ENCODE results near the gene IL15. TPM values are rescaled to one million over a fixed set of nuclear protein-coding genes. Genes with fewer than 3 reads are reported as not detected.

Gene IL15
- total and polyA plus RNA-seq, 2 of the 8 experiments (the other 6 are each of a cell fraction or from before 2014, with no cell fraction given): 0.30 to 0.61 TPM

DNA sequence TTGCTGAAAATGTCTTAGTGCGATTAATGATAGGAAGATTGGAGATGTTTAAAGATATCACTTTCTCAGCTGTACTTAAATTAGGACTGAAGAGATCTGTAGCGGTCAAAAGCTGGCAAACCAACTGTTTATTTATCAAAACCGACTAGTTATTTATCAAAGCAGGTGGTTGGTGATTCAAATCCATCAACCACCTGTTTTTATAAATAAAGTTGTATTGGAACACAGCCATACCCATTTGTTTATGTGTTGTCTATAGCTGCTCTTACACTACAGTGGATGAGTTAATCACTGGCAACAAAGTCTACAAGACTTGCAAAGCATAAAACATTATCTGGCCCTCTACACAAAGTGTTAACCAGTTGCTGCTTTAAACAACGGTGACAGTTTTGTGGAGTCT, 76.8 kb downstream of the IL15 start:
- Histone ChIP-seq H3K79me2 (ENCODE audit: control insufficient read depth in 1 of 2, insufficient read depth in 2 of 2, low read length in 2 of 2) (no peaks in the 10 kb centered on the region), H3K23me2 (ENCODE audit: low read depth, low read length) (no peaks in the 10 kb centered on the region), H2BK12ac (ENCODE audit: low read depth, low read length) (peak overlapping the region; percentile 80; the same call in 1 of the 2 replicates), H3K4me1 (replicated peaks in 1 of 4; ENCODE audit: control insufficient read depth in 3 of 4, insufficient read depth in 4 of 4, low read length in 3 of 4) (no peaks in the 10 kb centered on the region), H3K14ac (ENCODE audit: insufficient read length) (no peak overlapping the region), H3K9me3 (ENCODE audit: insufficient read depth in 2 of 2, low read depth in 1 of 2, low read length in 1 of 2) (no peaks in the 10 kb centered on the region; a peak in 1 of 4 replicates), H3K27me3 (replicated peaks in 1 of 4; ENCODE audit: control insufficient read depth in 3 of 4, extremely low read depth in 1 of 4, insufficient read depth in 3 of 4, low read length in 3 of 4) (no peaks in the 10 kb centered on the region), H2AK5ac (ENCODE audit: low read depth, low read length) (no peak overlapping the region), H3K4me2 (ENCODE audit: insufficient read depth in 1 of 2, low read depth in 2 of 2, low read length in 2 of 2) (no peak overlapping the region), H4K91ac (replicated peaks; ENCODE audit: insufficient read length, low read length) (no peak overlapping the region), H3K18ac (ENCODE audit: extremely low read depth, low read length) (no peak overlapping the region), H3K56ac (replicated peaks; ENCODE audit: insufficient read length, low read depth, low read length) (no peak overlapping the region), H3K4ac (replicated peaks; ENCODE audit: insufficient read length, low read depth, low read length) (no peak overlapping the region), H3K9ac (replicated peaks in 1 of 4; ENCODE audit: extremely low read depth in 1 of 4, low read depth in 3 of 4, low read length in 3 of 4) (no peak overlapping the region), H2BK15ac (ENCODE audit: low read length) (no peak overlapping the region), H3K4me3 (ENCODE audit: extremely low read depth in 1 of 4, insufficient read depth in 2 of 4, low read depth in 3 of 4, low read length in 4 of 4) (no peak overlapping the region), H4K5ac (ENCODE audit: insufficient read length, low read depth, low read length) (no peak overlapping the region), H3K79me1 (ENCODE audit: low read depth, low read length) (no peaks in the 10 kb centered on the region), H2BK120ac (replicated peaks; ENCODE audit: low read depth, low read length) (no peak overlapping the region), H3K36me3 (ENCODE audit: control insufficient read depth in 2 of 4, insufficient read depth in 4 of 4, low read length in 3 of 4) (no peaks in the 10 kb centered on the region), H3K27ac (ENCODE audit: low read depth, low read length) (no peak overlapping the region), H4K20me1 (replicated peaks in 1 of 2; ENCODE audit: control insufficient read depth in 1 of 2, insufficient read depth in 2 of 2, low read length in 2 of 2) (no peaks in the 10 kb centered on the region), H2AFZ (ENCODE audit: low read length) (0 out of 2 replicates have a peak overlapping the region, but pooled peaks have one; percentile 2), H2BK20ac (ENCODE audit: low read length) (no peak overlapping the region), H3K23ac (ENCODE audit: insufficient read length) (no peak overlapping the region), H2BK5ac (ENCODE audit: low read depth, low read length) (no peak overlapping the region), H4K8ac (ENCODE audit: extremely low read depth, insufficient read depth, low read length) (no peak overlapping the region)
- no peak for FAIRE-seq
- ChIA-PET POLR2A (ENCODE audit: partially characterized antibody) (no interaction called here), CTCF (ENCODE audit: partially characterized antibody) (interaction anchor here (1.6 to 3.8 kb wide), 2 partner anchors 10 to 367 kb away, joined by 3 to 25 read pairs; no protein-coding TSS in a partner anchor)
- WGBS, 2 experiments (ENCODE audit: extremely low coverage in 1 of 2, insufficient coverage in 1 of 2, insufficient read length in 1 of 2, insufficient replicate concordance in 2 of 2, low coverage in 1 of 2, low lambda C conversion rate in 2 of 2, missing lambda C conversion rate in 1 of 2): 93% methylated on average over 4 of the region's 4 CpGs; no CpG with 5 or more reads in 1 of the 2 experiments
- DNase-seq (ENCODE audit: low read depth in 1 of 2, low spot score in 2 of 2): no peak
- TF ChIP-seq, protein P1, sequence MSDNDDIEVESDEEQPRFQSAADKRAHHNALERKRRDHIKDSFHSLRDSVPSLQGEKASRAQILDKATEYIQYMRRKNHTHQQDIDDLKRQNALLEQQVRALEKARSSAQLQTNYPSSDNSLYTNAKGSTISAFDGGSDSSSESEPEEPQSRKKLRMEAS (IDR thresholded peaks at IDR 0.05): no peak
- TF ChIP-seq TAF1 (IDR thresholded peaks at IDR 0.05; ENCODE audit: low read depth, low read length): no peak
- no peak for TF ChIP-seq RFX5 (IDR thresholded peaks at IDR 0.05; ENCODE audit: borderline replicate concordance, low read depth, low read length)
- TF ChIP-seq SIRT6 (IDR thresholded peaks at IDR 0.05; ENCODE audit: low read length): no peak
- no peak for TF ChIP-seq E2F6 (IDR thresholded peaks at IDR 0.05)
- TF ChIP-seq JUND (IDR thresholded peaks at IDR 0.05; ENCODE audit: low read length): no peak
- TF ChIP-seq EZH2 (IDR thresholded peaks at IDR 0.05; ENCODE audit: low read depth, low read length, severe bottlenecking): no peak
- no peak for TF ChIP-seq TCF12 (IDR thresholded peaks at IDR 0.05; ENCODE audit: low read depth, low read length)
- no peak for TF ChIP-seq CEBPB (IDR thresholded peaks at IDR 0.05; ENCODE audit: low read depth, low read length)
- TF ChIP-seq RXRA (IDR thresholded peaks at IDR 0.05; ENCODE audit: insufficient read depth, low read depth, low read length): no peak
- no peak for TF ChIP-seq TEAD4 (IDR thresholded peaks at IDR 0.05; ENCODE audit: low read depth, low read length)
- TF ChIP-seq HDAC2 (IDR thresholded peaks at IDR 0.05; ENCODE audit: borderline replicate concordance in 1 of 2, low read depth in 2 of 2, low read length in 2 of 2): no peak
- TF ChIP-seq GTF2F1 (IDR thresholded peaks at IDR 0.05; ENCODE audit: borderline replicate concordance, low read depth, low read length): no peak
- no peak for TF ChIP-seq HDAC6 (IDR thresholded peaks at IDR 0.05; ENCODE audit: low read depth, low read length)

All from H1 (cell line).